Effector memory CD4-positive, alpha-beta T cell (primary cell): ENCODE data around the gene TLR5.

Source experiments
- DNase-seq, 3 donors: peaks; one replicate each; pipeline ENCODE4 v3.0.0-alpha.2; 2020
- H3K27ac ChIP-seq: 2 replicates; pipeline ENCODE4 v1.7.0; 2013; ENCODE audit warnings: mild to moderate bottlenecking, low read length, moderate library complexity; ENCODE audit not compliant: insufficient read depth, poor library complexity, severe bottlenecking
- H3K27me3 ChIP-seq: replicated peaks from 2 replicates; pipeline ENCODE4 v1.7.0; 2013; ENCODE audit warnings: mild to moderate bottlenecking, low read length; ENCODE audit not compliant: insufficient read depth, control insufficient read depth, poor library complexity, severe bottlenecking
- H3K36me3 ChIP-seq: 2 replicates; pipeline ENCODE4 v1.7.0; 2013; ENCODE audit warnings: mild to moderate bottlenecking, low read length, moderate library complexity; ENCODE audit not compliant: control insufficient read depth, insufficient read depth
- H3K4me1 ChIP-seq: 2 replicates; pipeline ENCODE4 v1.7.0; 2013; ENCODE audit warnings: low read length, mild to moderate bottlenecking; ENCODE audit not compliant: control insufficient read depth, insufficient read depth, poor library complexity, severe bottlenecking
- H3K4me3 ChIP-seq: 2 replicates; pipeline ENCODE4 v1.7.0; 2013; ENCODE audit warnings: low read length, low read depth, mild to moderate bottlenecking; ENCODE audit not compliant: insufficient read depth, poor library complexity, severe bottlenecking
- H3K9me3 ChIP-seq: 2 replicates; pipeline ENCODE4 v1.7.0; 2013; ENCODE audit warnings: mild to moderate bottlenecking, low read length, moderate library complexity; ENCODE audit not compliant: control insufficient read depth

The TLR5 gene

DNA sequence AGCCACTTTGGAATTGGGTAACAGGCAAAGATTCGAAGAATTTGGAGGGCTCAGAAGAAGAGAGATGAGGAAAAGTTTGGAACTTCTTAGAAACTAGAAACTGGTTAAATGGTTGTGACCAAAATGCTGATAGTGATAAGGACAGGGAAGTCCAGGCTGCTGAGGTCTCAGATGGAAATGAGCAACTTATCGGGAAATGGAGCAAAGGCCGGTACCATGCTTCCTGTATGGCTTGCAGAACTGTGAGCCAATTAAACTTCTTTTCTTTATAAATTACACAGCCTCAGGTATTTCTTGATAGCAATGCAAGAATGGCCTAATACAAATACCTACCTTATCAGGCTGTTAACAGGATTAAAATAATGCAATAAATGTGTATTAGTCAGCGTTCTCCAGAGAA, 9.4 kb upstream of the TLR5 start:
- no peak for DNase-seq
- H3K4me1 ChIP-seq, result no peaks in the 10 kb centered on the region
- no peaks in the 10 kb centered on the region for H3K9me3 ChIP-seq
- no peak overlapping the region for H3K27ac ChIP-seq
- H3K36me3 ChIP-seq, result no peaks in the 10 kb centered on the region
- no peaks in the 10 kb centered on the region for H3K27me3 ChIP-seq
- no peak overlapping the region for H3K4me3 ChIP-seq

DNA sequence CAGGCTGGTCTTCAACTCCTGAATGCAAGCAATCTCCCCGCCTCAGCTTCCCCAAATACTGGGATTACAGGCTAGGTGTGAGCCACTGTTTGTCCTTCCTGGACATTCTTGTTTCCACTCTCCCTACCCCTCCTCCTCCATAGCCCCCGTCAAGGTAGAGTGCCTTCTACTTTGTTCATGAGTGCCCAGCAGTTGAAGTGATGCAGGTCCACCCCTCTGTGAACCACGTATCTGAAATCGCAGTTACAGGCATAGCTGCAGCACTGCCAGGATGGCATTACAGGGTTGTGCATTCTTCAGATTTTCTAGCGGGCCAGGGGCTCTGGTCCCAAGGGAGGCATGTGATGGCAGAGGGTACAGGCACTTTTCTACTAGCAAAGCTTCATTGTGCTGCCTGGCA, 7.4 kb upstream of the TLR5 start:
- Histone ChIP-seq H3K27me3 (no peaks in the 10 kb centered on the region), H3K36me3 (no peaks in the 10 kb centered on the region), H3K4me3 (no peak overlapping the region), H3K27ac (no peak overlapping the region), H3K9me3 (no peaks in the 10 kb centered on the region), H3K4me1 (no peaks in the 10 kb centered on the region)
- DNase-seq, result no peak

GRCh38 chr1:223147873-223148272, 4.8 kb upstream of the TLR5 start:
- DNase-seq, result no peak
- no peak overlapping the region for H3K4me3 ChIP-seq

DNA sequence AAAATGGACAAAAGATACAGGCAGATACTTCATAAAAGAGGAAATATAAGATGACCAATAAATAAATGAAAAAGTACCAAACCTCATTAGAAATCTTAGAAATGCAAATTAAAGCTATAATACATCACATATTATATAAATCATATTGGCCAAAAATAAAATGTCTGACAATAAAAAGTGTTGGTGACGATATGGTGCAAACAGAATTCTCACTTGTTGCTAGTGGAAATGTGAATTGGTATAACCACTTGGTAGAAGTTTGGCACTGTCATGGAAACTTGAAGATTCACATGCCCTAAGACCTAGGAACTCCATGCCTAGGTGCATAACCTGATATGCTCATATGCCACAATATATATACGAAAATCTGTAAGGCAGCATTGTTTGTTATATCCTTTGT, 4.4 kb upstream of the TLR5 start:
- Histone ChIP-seq H3K27ac (no peak overlapping the region), H3K9me3 (no peaks in the 10 kb centered on the region), H3K4me3 (no peak overlapping the region), H3K4me1 (peaks cover 16% of the 10 kb centered on the region), H3K36me3 (no peaks in the 10 kb centered on the region), H3K27me3 (no peaks in the 10 kb centered on the region)
- DNase-seq, result no peak

More at GRCh38 chr1:223147873-223148272, 4.8 kb upstream of the TLR5 start:
- Histone ChIP-seq H3K36me3 (no peaks in the 10 kb centered on the region), H3K27ac (no peak overlapping the region), H3K9me3 (no peaks in the 10 kb centered on the region), H3K27me3 (no peaks in the 10 kb centered on the region), H3K4me1 (peaks cover 12% of the 10 kb centered on the region)

GRCh38 chr1:223146745-223147144, 3.7 kb upstream of the TLR5 start:
- H3K27ac ChIP-seq, result no peak overlapping the region
- no peak for DNase-seq
- no peaks in the 10 kb centered on the region for H3K36me3 ChIP-seq
- peaks cover 16% of the 10 kb centered on the region for H3K4me1 ChIP-seq
- H3K4me3 ChIP-seq, result no peak overlapping the region
- no peaks in the 10 kb centered on the region for H3K9me3 ChIP-seq
- no peaks in the 10 kb centered on the region for H3K27me3 ChIP-seq

DNA sequence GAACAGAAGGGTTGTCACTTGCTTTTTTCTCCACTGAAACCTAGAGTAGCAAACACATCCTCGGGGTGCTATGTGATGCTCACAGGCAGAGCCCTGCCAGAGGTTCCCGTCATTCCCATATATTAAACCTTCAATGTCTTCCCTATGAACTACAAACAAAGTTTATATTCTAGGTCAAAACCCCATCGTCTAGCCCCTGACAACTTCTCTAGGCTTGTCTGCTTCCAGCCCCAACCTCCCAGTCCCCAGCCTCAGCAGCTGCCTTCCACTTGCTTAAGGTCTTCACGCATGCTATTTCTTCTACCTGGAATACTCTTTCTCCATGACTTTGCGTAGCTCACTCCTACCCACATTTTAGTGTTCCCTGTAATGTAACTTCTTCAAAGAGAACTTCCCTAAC, 1.9 kb upstream of the TLR5 start:
- DNase-seq, result no peak
- Histone ChIP-seq H3K9me3 (no peaks in the 10 kb centered on the region), H3K27ac (no peak overlapping the region), H3K36me3 (no peaks in the 10 kb centered on the region), H3K27me3 (no peaks in the 10 kb centered on the region), H3K4me3 (no peak overlapping the region), H3K4me1 (peaks cover 16% of the 10 kb centered on the region)

- Histone ChIP-seq H3K27me3 (no peaks in the 10 kb centered on the region), H3K27ac (no peak overlapping the region), H3K4me1 (peaks cover 16% of the 10 kb centered on the region), H3K4me3 (no peak overlapping the region), H3K9me3 (no peaks in the 10 kb centered on the region), H3K36me3 (no peaks in the 10 kb centered on the region)
- DNase-seq, result no peak
Observed at GRCh38 chr1:223144431-223144830, 1.4 kb upstream of the TLR5 start.

GRCh38 chr1:223143537-223144248, 645 bp upstream of the TLR5 start:
- H3K4me1 ChIP-seq, result peaks cover 16% of the 10 kb centered on the region
- DNase-seq, result peak in 1 of 3 donors; percentile 5

DNA sequence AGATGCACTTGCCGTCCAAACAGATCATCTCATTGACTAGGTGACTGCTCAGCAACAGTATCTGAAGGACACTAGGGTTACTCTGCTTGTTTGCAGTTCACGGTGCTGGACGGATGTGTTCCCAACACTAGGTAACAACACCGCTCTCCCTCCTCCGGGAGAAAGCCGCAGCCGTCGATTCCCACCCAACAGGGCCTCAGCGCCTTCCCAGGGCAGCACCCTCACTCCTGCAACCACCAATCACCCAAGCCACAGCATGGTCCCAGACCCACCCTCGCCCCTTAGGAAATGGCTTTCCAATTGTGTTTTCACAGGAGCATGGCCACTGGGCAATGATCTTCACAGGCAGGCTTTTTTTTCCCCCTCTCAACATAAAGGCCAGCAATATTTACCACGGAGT, 779 bp downstream of the TLR5 start:
- Histone ChIP-seq H3K9me3 (no peaks in the 10 kb centered on the region), H3K27me3 (no peaks in the 10 kb centered on the region), H3K36me3 (no peaks in the 10 kb centered on the region), H3K4me3 (no peak overlapping the region), H3K27ac (peak overlapping the region; percentile 43), H3K4me1 (peaks cover 16% of the 10 kb centered on the region)
- DNase-seq, result no peak

More at GRCh38 chr1:223143537-223144248, 645 bp upstream of the TLR5 start:
- Histone ChIP-seq H3K27ac (peak overlapping the region; percentile 52), H3K36me3 (no peaks in the 10 kb centered on the region), H3K27me3 (no peaks in the 10 kb centered on the region), H3K4me3 (peak overlapping the region; percentile 57), H3K9me3 (no peaks in the 10 kb centered on the region)

GRCh38 chr1:223140611-223141405, 2.2 kb downstream of the TLR5 start:
- H3K4me1 ChIP-seq, result peaks cover 16% of the 10 kb centered on the region
- H3K36me3 ChIP-seq, result no peaks in the 10 kb centered on the region
- H3K27me3 ChIP-seq, result no peaks in the 10 kb centered on the region
- H3K9me3 ChIP-seq, result no peaks in the 10 kb centered on the region
- no peak overlapping the region for H3K4me3 ChIP-seq
- DNase-seq, result no peak
- H3K27ac ChIP-seq, result no peak overlapping the region
